Smooth muscle cell (in vitro differentiated cells): ENCODE data around the gene NTN5. TPM values are rescaled to one million over a fixed set of nuclear protein-coding genes. Genes with fewer than 3 reads are reported as not detected.

Source experiments
- DNase-seq: peaks from one replicate; lab custom pipeline; 2025; ENCODE audit not compliant: unreplicated experiment; lab: John Stamatoyannopoulos, UW
- H2AFZ ChIP-seq: fragments of 200-600 bp; sonication (generic); 2 replicates; pipeline ENCODE4 v1.6.0; 2016; ENCODE audit warnings: antibody characterized with exemption, low read depth, mild to moderate bottlenecking
- H3F3A ChIP-seq: fragments of 200-600 bp; sonication (generic); 2 replicates; pipeline ENCODE4 v1.6.0; 2017; ENCODE audit warnings: antibody characterized with exemption, low read depth
- H3K27ac ChIP-seq: fragments of 200-600 bp; sonication (generic); 2 replicates; pipeline ENCODE4 v1.5.1; 2016; ENCODE audit warnings: low read depth, mild to moderate bottlenecking
- H3K27me3 ChIP-seq: fragments of 200-600 bp; sonication (generic); 2 replicates; pipeline ENCODE4 v1.6.1; 2016; ENCODE audit warnings: low read depth, mild to moderate bottlenecking
- H3K36me3 ChIP-seq: fragments of 200-600 bp; sonication (generic); 2 replicates; pipeline ENCODE4 v1.5.1; 2016; ENCODE audit warnings: low read depth
- H3K4me1 ChIP-seq: fragments of 200-600 bp; sonication (generic); 2 replicates; pipeline ENCODE4 v1.5.1; 2016; ENCODE audit warnings: low read depth
- H3K4me2 ChIP-seq: fragments of 200-600 bp; sonication (generic); 2 replicates; pipeline ENCODE4 v1.6.0; 2016; ENCODE audit warnings: mild to moderate bottlenecking
- H3K4me3 ChIP-seq: fragments of 200-600 bp; sonication (generic); 2 replicates; pipeline ENCODE4 v1.5.1; 2016; ENCODE audit warnings: mild to moderate bottlenecking
- H3K79me2 ChIP-seq: fragments of 200-600 bp; sonication (generic); 2 replicates; pipeline ENCODE4 v1.6.0; 2016; ENCODE audit warnings: low read depth, mild to moderate bottlenecking
- H3K9ac ChIP-seq: fragments of 200-600 bp; sonication (generic); 2 replicates; pipeline ENCODE4 v1.6.0; 2016; ENCODE audit warnings: low read depth
- H3K9me3 ChIP-seq: fragments of 200-600 bp; sonication (generic); replicated peaks from 2 replicates; pipeline ENCODE4 v1.5.1; 2016; ENCODE audit warnings: low read depth
- H4K20me1 ChIP-seq: fragments of 200-600 bp; sonication (generic); 2 replicates; pipeline ENCODE4 v1.6.0; 2016; ENCODE audit warnings: low read depth
- CTCF ChIP-seq: fragments of 200-600 bp; sonication (generic); IDR thresholded peaks from 2 replicates; pipeline ENCODE4 v1.5.1; 2017; ENCODE audit warnings: borderline replicate concordance, mild to moderate bottlenecking, antibody characterized with exemption; ENCODE audit not compliant: insufficient read depth, poor library complexity, severe bottlenecking
- WGBS: methylation state at CpG from one replicate; pipeline ENCODE4 v1.1.7; 2016; ENCODE audit warnings: low lambda C conversion rate; 5-methylcytosine and 5-hydroxymethylcytosine counted together
- polyA plus RNA-seq: library from polyadenylated mRNA; unstranded; fragments of >200 nt; fragmentation: Nextera tagmentation; extraction: Ambion mirVana; gene quantifications from 2 replicates; pipeline ENCODE4 v1.2.1, GENCODE V29; 2016
- total RNA-seq: library from RNA; depleted of rRNA; stranded (reverse); fragments of >200 nt; gene quantifications from 2 replicates; pipeline ENCODE4 v1.2.3, GENCODE V29; 2014

Gene NTN5
- total and polyA plus RNA-seq, 2 experiments from 2014 or later, result 0.22 TPM; not detected in 1

DNA sequence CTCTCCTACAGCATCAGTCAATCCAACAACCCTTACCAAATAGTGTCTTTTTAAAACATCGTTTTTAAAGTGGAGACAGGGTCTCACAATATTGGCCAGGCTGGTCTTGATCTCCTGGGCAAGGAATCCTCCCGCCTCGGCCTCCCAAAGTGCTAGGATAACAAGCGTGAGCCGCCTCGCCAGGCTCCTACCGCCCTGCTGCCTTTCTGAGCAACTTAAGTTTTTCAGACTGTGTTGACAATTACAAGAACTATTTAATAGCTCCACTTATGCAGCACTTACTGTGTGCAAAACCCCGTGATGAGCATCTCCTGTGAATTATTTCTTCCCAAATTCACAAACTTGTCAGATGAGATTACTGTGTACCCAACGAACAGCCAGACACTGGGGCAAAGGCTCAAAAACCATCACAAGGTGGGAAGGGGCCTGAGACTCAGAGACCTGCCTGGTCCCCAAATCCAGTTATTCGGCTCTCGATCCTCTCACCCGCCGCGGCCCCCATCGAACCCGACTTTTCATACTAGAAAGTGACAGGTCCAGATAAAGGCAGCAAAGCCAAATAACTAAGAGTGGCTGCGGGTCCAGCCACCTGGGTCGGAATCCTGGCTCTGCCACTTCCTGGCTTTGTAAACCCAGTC, 54.4 kb downstream of the NTN5 start:
- no peak for TF ChIP-seq CTCF
- peaks cover 27% of the 10 kb centered on the region for H3K79me2 ChIP-seq
- peaks cover 3% of the 10 kb centered on the region for H3K36me3 ChIP-seq
- H3K9me3 ChIP-seq, result no peaks in the 10 kb centered on the region
- H3K9ac ChIP-seq, result peak overlapping the region; percentile 97
- H3K27me3 ChIP-seq, result no peaks in the 10 kb centered on the region
- peaks cover 24% of the 10 kb centered on the region for H3K4me1 ChIP-seq
- peak overlapping the region; percentile 79 for H3K27ac ChIP-seq
- peaks cover 21% of the 10 kb centered on the region for H3F3A ChIP-seq
- no peak for DNase-seq
- WGBS, result 1% methylated on average over 18 of the region's 18 CpGs
- no peak overlapping the region for H2AFZ ChIP-seq
- peaks cover 41% of the 10 kb centered on the region for H4K20me1 ChIP-seq
- H3K4me2 ChIP-seq, result peak overlapping the region; percentile 91
- H3K4me3 ChIP-seq, result peak overlapping the region; percentile 93

GRCh38 chr19:48617146-48617937, 55.5 kb downstream of the NTN5 start:
- TF ChIP-seq CTCF, result no peak
- Histone ChIP-seq H3K4me3 (peak overlapping the region; percentile 93), H3K9me3 (no peaks in the 10 kb centered on the region), H3K27me3 (no peaks in the 10 kb centered on the region), H4K20me1 (peaks cover 41% of the 10 kb centered on the region), H3F3A (peaks cover 21% of the 10 kb centered on the region), H3K4me1 (peaks cover 21% of the 10 kb centered on the region), H2AFZ (no peak overlapping the region), H3K4me2 (peak overlapping the region; percentile 91), H3K79me2 (peaks cover 27% of the 10 kb centered on the region), H3K9ac (peak overlapping the region; percentile 97), H3K27ac (peak overlapping the region; percentile 79), H3K36me3 (peaks cover 3% of the 10 kb centered on the region)
- 85% methylated on average over 18 of the region's 18 CpGs for WGBS
- DNase-seq, result no peak

DNA sequence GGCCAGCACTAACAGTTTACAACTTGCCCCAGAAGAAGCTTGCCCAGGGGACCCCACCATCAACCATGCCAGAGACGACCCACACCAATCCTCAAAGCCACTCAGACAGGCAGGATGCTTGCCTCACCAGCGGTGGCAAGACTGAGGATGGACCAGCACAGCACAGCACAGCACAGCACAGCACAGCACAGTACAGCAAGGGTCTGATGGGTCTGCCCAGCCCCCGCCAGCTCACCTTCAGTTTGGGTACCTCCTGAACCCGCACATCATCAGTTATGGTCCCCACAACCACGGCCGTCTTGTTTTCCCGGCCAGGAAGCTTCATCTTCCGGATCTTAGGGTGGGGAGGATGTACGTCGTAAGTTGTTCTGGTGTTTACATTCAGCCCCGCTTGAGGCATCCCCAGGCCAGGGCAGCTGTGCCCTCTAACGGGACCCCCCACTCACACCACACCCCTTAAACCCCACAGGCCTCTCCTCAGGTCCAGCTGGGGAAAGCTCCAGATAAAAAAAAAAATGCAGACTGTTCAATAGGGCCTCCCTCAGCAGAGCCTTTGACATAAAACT, 56.2 kb downstream of the NTN5 start:
- Histone ChIP-seq H3K27ac (peak overlapping the region; percentile 79), H3K4me3 (no peak overlapping the region), H3K36me3 (peaks cover 3% of the 10 kb centered on the region), H3K4me2 (peak overlapping the region; percentile 91), H3K79me2 (peaks cover 27% of the 10 kb centered on the region), H3K9me3 (no peaks in the 10 kb centered on the region), H2AFZ (no peak overlapping the region), H3K4me1 (peaks cover 21% of the 10 kb centered on the region), H3F3A (peaks cover 21% of the 10 kb centered on the region), H3K9ac (no peak overlapping the region), H4K20me1 (peaks cover 41% of the 10 kb centered on the region), H3K27me3 (no peaks in the 10 kb centered on the region)
- DNase-seq, result no peak
- 91% methylated on average over 12 of the region's 12 CpGs for WGBS
- TF ChIP-seq CTCF, result no peak
